HG03060 (cell line): Measurements from ENCODE around the gene NABP2.
"Not testable (repeated sequence)": the region's sequence is repeated elsewhere in the genome, so short reads cannot be mapped to it uniquely, and the experiment has no call there.

Experiments used
- ATAC-seq: cut with Tn5 transposase; IDR thresholded peaks from one replicate; pipeline ENCODE4 v1.9.1; 2021; ENCODE audit warnings: low read depth, moderate number of reproducible peaks; ENCODE audit not compliant: unreplicated experiment

Gene NABP2

GRCh38 chr12:56267443-56268071 is 43.4 kb downstream of the NABP2 start:
- ATAC-seq: peak; percentile 14

- ATAC-seq: no peak
Observed at GRCh38 chr12:56271031-56271430, 46.9 kb downstream of the NABP2 start.

GRCh38 chr12:56272468-56272867 is 48.3 kb downstream of the NABP2 start:
- not testable (repeated sequence) for ATAC-seq

GRCh38 chr12:56274299-56274698 is 50.2 kb downstream of the NABP2 start:
- ATAC-seq: no peak

GRCh38 chr12:56278905-56279304 is 54.8 kb downstream of the NABP2 start:
- no peak for ATAC-seq
